SJSA1 (cell line): ENCODE measurements around the gene NBPF26. TPM values are rescaled to one million over a fixed set of nuclear protein-coding genes. Genes with fewer than 3 reads are reported as not detected.
"Not testable (repeated sequence)": the region's sequence is repeated elsewhere in the genome, so short reads cannot be mapped to it uniquely, and the experiment has no call there.

Source experiments
- DNase-seq, 2 experiments: peaks; one replicate each; pipeline ENCODE4 v3.0.0-alpha.2; 2015 to 2020; ENCODE audit warnings: low spot score in 2 of 2, low read depth in 1 of 2
- H3K27ac ChIP-seq: fragments of 250-450 bp; sonication (Bioruptor Pico); 2 replicates; pipeline ENCODE4 v1.5.1; 2020; ENCODE audit warnings: mild to moderate bottlenecking, moderate library complexity
- H3K27me3 ChIP-seq: fragments of 250-450 bp; sonication (Bioruptor Pico); replicated peaks from 2 replicates; pipeline ENCODE4 v1.5.1; 2020; ENCODE audit warnings: mild to moderate bottlenecking, moderate library complexity
- H3K36me3 ChIP-seq: fragments of 250-450 bp; sonication (Bioruptor Pico); 2 replicates; pipeline ENCODE4 v1.5.1; 2020; ENCODE audit warnings: mild to moderate bottlenecking
- H3K4me1 ChIP-seq: fragments of 250-450 bp; sonication (Bioruptor Pico); replicated peaks from 2 replicates; pipeline ENCODE4 v1.6.1; 2021; ENCODE audit warnings: mild to moderate bottlenecking
- H3K4me3 ChIP-seq: fragments of 250-450 bp; sonication (Bioruptor Pico); 2 replicates; pipeline ENCODE4 v1.5.1; 2020; ENCODE audit warnings: mild to moderate bottlenecking
- H3K9me3 ChIP-seq: fragments of 250-450 bp; sonication (Bioruptor Pico); replicated peaks from 2 replicates; pipeline ENCODE4 v1.5.1; 2020; ENCODE audit warnings: mild to moderate bottlenecking
- total RNA-seq: library from RNA; depleted of rRNA; stranded (reverse); fragments of >200 nt; shearing (Covaris generic); gene quantifications from 2 replicates; pipeline ENCODE4 v1.2.3, GENCODE V29; 2014; rRNA removed

The NBPF26 gene
- 11.0 and 14.5 TPM in 2 replicates for total RNA-seq

DNA sequence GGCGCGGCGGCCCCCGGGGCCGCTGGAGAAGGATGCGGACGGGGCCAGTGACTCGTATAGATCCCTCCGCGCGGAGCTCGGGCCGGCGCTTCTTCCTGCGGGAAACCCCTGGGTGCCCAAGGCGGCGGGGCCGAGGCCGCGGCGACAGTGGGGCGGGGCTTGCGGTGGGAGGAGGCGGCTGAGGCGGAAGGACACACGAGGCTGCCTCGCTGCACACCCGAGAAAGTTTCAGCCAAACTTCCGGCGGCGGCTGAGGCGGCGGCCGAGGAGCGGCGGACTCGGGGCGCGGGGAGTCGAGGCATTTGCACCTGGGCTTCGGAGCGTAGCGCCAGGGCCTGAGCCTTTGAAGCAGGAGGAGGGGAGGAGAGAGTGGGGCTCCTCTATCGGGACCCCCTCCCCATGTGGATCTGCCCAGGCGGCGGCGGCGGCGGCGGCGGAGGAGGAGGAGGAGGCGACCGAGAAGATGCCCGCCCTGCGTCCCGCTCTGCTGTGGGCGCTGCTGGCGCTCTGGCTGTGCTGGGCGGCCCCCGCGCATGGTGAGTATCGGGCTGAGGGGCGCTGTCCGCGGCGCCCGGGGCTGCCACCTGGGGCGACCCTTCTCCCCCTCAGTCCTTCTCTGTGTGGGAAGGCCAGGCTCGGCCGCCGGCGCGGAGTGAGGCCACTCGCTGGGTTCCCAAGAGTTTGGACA, at the start of gene NBPF26:
TSS of gene NBPF26 (plus strand) at position 231 of the 688 bp plus-strand sequence.
- H3K27ac ChIP-seq: not testable (repeated sequence)

DNA sequence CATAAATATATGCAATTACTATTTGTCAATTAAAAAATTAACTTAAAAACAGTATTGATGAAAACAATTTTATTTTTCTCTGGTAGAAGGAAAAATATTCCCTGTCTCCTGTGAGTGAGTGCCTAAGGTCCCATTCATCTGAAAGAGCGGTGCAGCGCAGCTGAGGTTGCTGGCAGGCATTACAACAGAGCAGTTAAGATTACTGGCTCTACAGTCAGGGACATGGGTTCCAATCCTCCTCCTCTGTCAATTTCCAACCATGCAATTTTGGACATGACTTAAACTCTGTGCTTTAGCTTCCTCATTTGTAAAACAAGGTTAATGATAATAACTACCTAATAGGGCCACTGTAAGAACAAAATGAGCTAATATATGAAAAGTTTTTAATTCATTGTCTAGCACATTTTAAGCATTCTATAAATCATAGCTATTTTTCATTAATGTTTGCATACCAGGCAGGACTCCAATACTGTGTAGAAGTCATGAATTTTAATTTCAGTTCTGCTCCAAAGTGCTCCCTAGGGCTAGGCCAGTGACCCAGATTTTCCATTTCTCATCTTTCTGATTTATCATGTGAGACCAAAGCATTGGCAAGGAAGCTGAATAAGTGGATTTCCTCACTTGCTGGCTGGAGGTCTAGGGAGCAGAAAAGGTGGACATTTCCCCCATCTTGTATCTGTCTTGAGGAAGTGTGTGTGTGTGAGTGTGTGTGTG, 43.5 kb upstream of the NBPF26 start:
- not testable (repeated sequence) for H3K4me1 ChIP-seq, H3K4me3 ChIP-seq, DNase-seq, H3K36me3 ChIP-seq, H3K27me3 ChIP-seq, H3K9me3 ChIP-seq, H3K27ac ChIP-seq

More for the DNA sequence above, at the start of gene NBPF26:
- not testable (repeated sequence) for H3K36me3 ChIP-seq, H3K27me3 ChIP-seq, H3K4me1 ChIP-seq, H3K9me3 ChIP-seq
- H3K4me3 ChIP-seq: peak within 1 kb of the TSS; percentile 40
- peak; percentile 63 to 72 for DNase-seq

DNA sequence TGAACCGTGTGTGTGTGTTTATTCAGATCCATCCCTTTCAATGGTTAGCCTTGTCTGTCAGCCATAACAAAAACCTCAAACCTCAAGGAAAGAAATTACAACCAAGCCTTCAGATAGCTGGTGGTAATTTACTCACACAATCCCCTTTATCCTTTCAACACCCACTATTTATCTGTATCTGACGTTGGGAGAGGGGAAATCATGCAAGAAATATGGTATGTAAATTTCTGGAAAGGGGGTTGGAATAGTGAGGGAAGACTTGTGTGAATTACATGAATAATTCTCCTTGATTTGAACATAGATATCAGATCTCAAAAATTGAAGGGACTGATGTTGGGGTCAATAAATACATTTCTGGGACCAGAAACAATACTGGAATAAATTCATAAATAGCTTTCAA, 42.8 kb upstream of the NBPF26 start:
- H3K27ac ChIP-seq, H3K4me1 ChIP-seq, H3K9me3 ChIP-seq, DNase-seq, H3K36me3 ChIP-seq, H3K4me3 ChIP-seq, H3K27me3 ChIP-seq: not testable (repeated sequence)

DNA sequence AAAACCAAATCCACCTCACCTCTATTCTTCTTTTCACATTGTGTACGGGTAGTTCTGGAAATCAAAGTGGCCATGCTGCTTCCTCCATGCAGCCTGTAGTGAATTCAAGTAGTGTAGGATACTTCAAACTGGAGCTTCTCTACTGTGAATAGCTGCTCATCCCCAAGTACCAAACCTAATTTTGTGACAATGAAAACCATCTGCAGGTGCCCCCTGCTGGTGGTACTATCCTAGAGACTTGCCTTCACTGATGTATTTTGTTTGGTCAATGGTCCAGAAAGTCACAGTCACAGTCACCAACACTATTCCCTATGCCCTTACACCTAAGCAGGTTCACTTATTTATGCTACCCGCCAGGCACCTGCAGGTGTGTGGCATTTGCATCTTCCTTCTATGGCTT, 39.3 kb upstream of the NBPF26 start:
- H3K27me3 ChIP-seq, H3K36me3 ChIP-seq, DNase-seq, H3K4me1 ChIP-seq, H3K4me3 ChIP-seq, H3K9me3 ChIP-seq, H3K27ac ChIP-seq: not testable (repeated sequence)

DNA sequence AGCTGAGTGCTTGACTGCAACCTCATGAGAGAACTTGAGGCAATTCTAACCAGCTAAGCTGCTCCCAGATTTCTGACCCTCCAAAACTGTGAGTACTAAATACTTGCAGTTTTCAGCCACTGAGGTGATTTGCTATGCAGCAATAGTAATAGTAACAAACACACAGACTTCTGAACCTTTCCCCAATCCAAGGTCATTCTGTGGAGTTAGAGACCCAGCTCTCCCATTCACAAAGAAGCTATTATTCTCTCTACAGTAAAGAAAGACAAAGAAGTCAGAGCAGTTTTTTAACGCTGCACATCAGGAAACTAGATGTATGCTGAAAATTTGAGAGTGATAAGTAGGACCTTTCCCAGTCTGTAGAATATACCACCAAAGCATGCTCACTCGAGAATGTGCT, 38.1 kb upstream of the NBPF26 start:
- not testable (repeated sequence) for H3K9me3 ChIP-seq, H3K27ac ChIP-seq, H3K4me3 ChIP-seq, H3K27me3 ChIP-seq, H3K4me1 ChIP-seq, H3K36me3 ChIP-seq, DNase-seq

DNA sequence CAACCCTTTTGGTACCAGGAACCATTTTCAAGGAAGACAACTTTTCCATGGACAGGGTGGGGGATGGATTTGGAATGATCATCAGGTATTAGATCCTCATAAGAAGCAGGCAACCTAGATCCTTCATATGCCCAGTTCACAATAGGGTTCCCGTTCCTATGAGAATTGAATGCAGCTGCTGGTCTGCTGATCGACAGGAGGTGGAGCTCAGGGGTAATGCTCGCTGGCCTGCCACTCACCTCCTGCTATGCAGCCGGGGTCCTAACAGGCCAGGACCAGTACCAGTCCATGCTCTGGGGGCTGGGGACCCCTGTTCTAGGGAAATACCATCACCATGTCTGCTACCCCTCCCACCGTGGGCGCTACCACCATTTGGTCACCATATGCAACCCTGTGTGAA, 36.5 kb upstream of the NBPF26 start:
- not testable (repeated sequence) for H3K4me3 ChIP-seq, H3K27me3 ChIP-seq, H3K36me3 ChIP-seq, H3K9me3 ChIP-seq, H3K4me1 ChIP-seq, H3K27ac ChIP-seq, DNase-seq

DNA sequence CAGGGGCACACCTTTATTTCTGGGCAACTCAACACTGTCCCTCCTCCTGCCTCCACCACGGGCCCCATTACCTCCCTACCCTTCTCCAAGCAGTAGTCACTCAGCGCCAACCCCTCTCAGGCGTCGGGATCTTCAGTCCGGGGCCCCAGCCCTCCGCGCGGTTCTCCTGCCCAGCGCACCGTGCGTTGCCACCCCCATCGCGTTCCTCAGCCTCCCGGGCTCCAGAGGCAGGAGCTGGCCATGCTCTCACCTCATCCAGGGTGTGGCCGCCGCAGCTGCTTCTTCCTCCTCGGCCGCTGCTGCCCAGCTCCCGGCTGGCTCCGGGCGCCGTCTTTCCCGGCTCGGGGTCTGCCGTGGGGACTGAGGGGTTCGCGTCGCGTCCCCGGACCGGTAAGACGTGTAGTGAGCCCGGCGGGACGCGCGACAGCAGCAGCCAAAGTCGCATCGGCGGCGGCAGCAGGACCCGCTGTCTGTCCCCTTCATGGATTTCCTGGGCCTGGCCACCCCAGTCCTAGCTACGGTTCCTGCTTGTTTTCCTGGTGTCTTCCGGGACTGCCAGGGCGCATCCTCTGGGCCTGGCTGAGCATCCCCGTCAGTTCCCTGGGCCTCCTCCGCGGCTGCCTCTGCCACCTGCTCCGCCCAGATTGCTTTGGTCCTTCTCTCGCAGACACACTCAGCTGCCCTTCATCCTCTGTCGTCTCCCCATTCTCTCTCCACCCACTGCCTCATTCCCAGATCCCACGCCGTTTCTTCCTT, 22.8 kb upstream of the NBPF26 start:
- not testable (repeated sequence) for H3K36me3 ChIP-seq, H3K4me1 ChIP-seq, H3K27ac ChIP-seq, H3K27me3 ChIP-seq, H3K4me3 ChIP-seq, H3K9me3 ChIP-seq, DNase-seq

DNA sequence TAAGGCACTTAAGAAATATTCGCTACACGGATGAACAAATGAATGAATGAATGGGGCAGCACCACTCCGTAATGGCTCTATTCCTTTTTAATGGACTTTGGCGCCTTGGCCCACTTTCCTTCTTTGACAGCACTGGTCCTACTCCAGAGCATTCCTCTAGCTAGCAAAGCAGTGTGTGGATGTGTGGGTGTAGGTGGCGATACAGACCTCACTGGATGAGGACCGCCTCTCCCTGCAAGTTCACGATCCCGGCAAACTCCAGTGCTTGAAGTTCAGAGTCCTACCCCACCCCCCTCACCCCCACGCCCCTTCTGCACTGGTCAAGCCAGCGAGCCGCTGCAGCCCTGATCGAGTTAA, 409 bp upstream of the NBPF26 start:
- H3K9me3 ChIP-seq, DNase-seq: not testable (repeated sequence)

DNA sequence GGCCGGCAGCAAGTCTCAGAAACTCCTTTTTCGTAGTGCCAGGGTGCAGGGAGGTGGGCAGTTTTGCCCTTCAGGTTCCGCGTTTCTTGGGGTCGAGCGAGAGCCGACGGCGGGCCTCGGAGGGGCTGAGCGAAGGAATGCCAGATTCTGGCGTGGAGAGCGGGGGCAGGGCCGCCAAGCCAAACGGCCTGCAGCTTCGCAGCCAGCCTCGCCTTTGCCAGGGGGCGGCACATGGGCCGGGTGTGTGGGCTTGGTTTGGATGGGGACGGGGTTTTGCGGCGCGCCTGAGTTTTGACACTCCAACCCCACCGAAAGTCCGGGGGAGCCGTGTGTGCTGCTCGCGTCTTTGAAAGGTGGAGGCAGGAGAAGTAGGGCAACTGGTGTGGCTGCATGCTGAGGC, 762 bp downstream of the NBPF26 start:
- H3K36me3 ChIP-seq, H3K9me3 ChIP-seq, H3K4me1 ChIP-seq, H3K27me3 ChIP-seq, H3K27ac ChIP-seq, DNase-seq: not testable (repeated sequence)
- peak overlapping the region; percentile 40 for H3K4me3 ChIP-seq

More for the DNA sequence above, 409 bp upstream of the NBPF26 start:
- not testable (repeated sequence) for H3K27ac ChIP-seq, H3K27me3 ChIP-seq, H3K36me3 ChIP-seq, H3K4me3 ChIP-seq, H3K4me1 ChIP-seq

DNA sequence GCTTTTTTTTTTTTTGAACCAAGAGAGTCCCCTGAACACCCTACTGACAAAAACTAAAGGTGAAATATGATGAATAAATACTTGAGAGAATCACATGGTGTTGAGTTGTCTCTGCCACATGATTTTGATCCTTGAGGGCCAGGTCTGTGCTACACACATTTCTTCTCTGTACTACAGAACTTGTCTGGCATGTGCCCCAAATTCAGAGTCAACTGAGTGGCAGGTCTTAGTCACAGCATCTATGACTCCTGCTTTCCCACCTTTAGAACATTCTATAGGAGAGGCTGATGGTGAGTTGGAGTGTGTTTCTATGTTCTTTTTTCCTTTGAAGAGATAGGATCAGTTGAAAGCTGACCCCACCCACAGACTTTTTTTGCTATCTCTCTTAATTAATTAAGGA, 5.1 kb downstream of the NBPF26 start:
- H3K27ac ChIP-seq, H3K9me3 ChIP-seq, H3K36me3 ChIP-seq, H3K4me3 ChIP-seq, DNase-seq, H3K4me1 ChIP-seq, H3K27me3 ChIP-seq: not testable (repeated sequence)

DNA sequence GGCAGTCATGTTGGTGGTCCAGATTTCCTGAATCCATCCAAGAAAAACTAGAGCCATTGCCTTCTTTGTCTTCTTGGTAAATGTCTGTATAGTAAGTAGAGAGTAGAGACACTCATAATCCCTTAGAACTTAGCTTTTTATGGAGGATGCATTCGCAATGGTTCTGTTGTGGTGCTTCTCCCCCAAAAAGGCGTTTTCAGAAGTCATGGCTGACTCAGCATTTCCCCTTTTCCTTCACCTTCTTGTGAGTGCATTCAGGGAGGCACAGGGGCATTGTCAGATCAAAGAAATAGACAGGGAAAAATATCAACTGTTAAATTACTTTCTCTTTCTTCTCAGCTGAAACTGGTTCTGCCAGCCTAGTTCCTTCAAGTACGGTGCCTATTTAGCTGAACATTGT, 45.3 kb downstream of the NBPF26 start:
- H3K27ac ChIP-seq, H3K4me1 ChIP-seq, DNase-seq, H3K9me3 ChIP-seq, H3K27me3 ChIP-seq, H3K4me3 ChIP-seq, H3K36me3 ChIP-seq: not testable (repeated sequence)

DNA sequence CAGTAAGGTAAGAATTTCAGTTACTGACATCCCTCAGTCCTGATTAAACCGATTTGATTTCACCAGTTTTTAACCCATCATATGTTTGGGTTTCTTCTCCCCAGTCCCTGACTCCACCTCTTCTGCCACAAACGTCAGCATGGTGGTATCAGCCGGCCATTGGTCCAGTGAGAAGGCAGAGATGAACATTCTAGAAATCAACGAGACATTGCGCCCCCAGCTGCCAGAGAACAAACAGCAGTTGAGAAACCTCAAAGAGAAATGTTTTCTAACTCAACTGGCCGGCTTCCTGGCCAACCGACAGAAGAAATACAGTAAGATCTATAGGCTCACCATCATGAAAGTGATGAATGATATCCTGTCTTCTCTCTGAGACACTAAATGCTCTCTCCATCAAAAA, 81.7 kb downstream of the NBPF26 start:
- not testable (repeated sequence) for DNase-seq, H3K4me1 ChIP-seq, H3K27me3 ChIP-seq, H3K4me3 ChIP-seq, H3K36me3 ChIP-seq, H3K27ac ChIP-seq, H3K9me3 ChIP-seq

DNA sequence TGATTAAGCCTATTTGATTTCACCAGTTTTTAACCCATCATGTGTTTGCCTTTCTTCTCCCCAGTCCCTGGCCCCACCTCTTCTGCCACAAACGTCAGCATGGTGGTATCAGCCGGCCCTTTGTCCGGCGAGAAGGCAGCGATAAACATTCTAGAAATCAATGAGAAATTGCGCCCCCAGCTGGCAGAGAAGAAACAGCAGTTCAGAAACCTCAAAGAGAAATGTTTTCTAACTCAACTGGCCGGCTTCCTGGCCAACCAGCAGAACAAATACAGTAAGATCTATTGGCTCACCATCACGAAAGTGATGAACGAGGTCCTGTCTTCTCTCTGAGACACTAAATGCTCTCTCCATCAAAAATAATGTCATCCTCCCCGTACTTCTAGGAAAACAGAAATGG, 88.1 kb downstream of the NBPF26 start:
- not testable (repeated sequence) for H3K27ac ChIP-seq
- DNase-seq: peak; percentile 8 to 41

DNA sequence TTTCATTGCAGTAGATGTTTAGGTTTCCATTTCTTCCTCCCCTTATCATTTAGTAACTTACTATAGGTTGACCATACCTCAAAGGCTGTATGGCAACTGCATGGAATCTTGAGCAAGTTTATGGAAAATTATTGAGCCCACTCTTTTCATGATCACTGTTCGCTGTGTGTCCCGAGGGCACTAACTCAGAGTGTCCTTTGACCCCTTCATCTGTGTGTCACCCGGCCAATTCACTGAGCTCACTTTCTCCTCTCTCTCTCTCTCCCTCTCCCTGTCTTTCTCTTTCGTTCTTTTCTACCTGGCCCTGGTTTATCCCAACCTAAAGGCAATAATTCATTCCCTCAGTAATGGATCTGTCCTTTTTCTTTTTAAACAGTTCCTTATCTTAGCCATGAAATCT, 101.3 kb downstream of the NBPF26 start:
- H3K36me3 ChIP-seq, H3K4me1 ChIP-seq, DNase-seq, H3K9me3 ChIP-seq, H3K27me3 ChIP-seq, H3K27ac ChIP-seq, H3K4me3 ChIP-seq: not testable (repeated sequence)

More for the DNA sequence above, 88.1 kb downstream of the NBPF26 start:
- H3K36me3 ChIP-seq, H3K9me3 ChIP-seq, H3K4me3 ChIP-seq, H3K27me3 ChIP-seq, H3K4me1 ChIP-seq: not testable (repeated sequence)
